Measurements from ENCODE around the gene LSM12.

The LSM12 gene

GRCh38 chr17:44065668-44066203 lies 735 bp downstream of the LSM12 start:
- Histone ChIP-seq H2BK120ac (ENCODE audit: low read depth, low read length) (no peak overlapping the region), H3K14ac (ENCODE audit: low read length in 2 of 2) (peak overlapping the region in 1 of 2 experiments; percentile 93), H3K4me3 (ENCODE audit: insufficient read depth in 1 of 2, low read depth in 1 of 2, low read length in 2 of 2) (peak overlapping the region; percentile 86), H3K4me1 (ENCODE audit: control insufficient read depth, insufficient read depth, low read depth, low read length) (peaks cover 9% of the 10 kb centered on the region), H4K91ac (ENCODE audit: low read length) (no peak overlapping the region), H2AK5ac (ENCODE audit: low read length, severe bottlenecking) (no peak overlapping the region), H4K8ac (ENCODE audit: low read length) (peak overlapping the region; percentile 29), H3K4ac (ENCODE audit: low read depth in 1 of 2, low read length in 2 of 2) (peak overlapping the region in 1 of 2 experiments; percentile 86), H2AFZ (ENCODE audit: low read depth, low read length) (no peak overlapping the region), H3K36me3 (ENCODE audit: control insufficient read depth in 1 of 2, insufficient read depth in 2 of 2, low read depth in 1 of 2, low read length in 2 of 2) (peaks cover 11 to 27% of the 10 kb centered on the region in 2 experiments), H2BK15ac (ENCODE audit: low read depth, poor library complexity, severe bottlenecking) (no peak overlapping the region), H3K4me2 (ENCODE audit: low read length, poor library complexity, severe bottlenecking) (peak overlapping the region; percentile 61), H3K79me1 (replicated peaks; ENCODE audit: low read length, poor library complexity, severe bottlenecking) (no peaks in the 10 kb centered on the region), H3K27ac (ENCODE audit: low read length, poor library complexity, severe bottlenecking) (peak overlapping the region; percentile 80), H3K23ac (ENCODE audit: low read length in 2 of 2) (peak overlapping the region in 1 of 2 experiments; percentile 51), H3K9me3 (ENCODE audit: control insufficient read depth, low read length) (no peaks in the 10 kb centered on the region), H3K9ac (ENCODE audit: low read length) (peak overlapping the region; percentile 96), H2BK5ac (ENCODE audit: low read depth, low read length, poor library complexity, severe bottlenecking) (peak overlapping the region; percentile 90), H2BK12ac (ENCODE audit: low read length in 2 of 2) (peak overlapping the region in 1 of 2 experiments; percentile 71), H3K27me3 (ENCODE audit: control insufficient read depth in 1 of 2, insufficient read depth in 1 of 2, low read length in 2 of 2) (no peaks in the 10 kb centered on the region), H3K18ac (ENCODE audit: low read depth in 1 of 2, low read length in 2 of 2) (peak overlapping the region; percentile 72 to 95)
- peak; percentile 50 for DNase-seq
- under 1% methylated on average over 9 of the region's 9 CpGs for WGBS

GRCh38 chr17:44063704-44064639 lies 2.5 kb downstream of the LSM12 start:
- H3K4me1 ChIP-seq (ENCODE audit: control insufficient read depth, insufficient read depth, low read depth, low read length), result peaks cover 8% of the 10 kb centered on the region
- no peak overlapping the region for H2AK5ac ChIP-seq (ENCODE audit: low read length, severe bottlenecking)
- no peak overlapping the region for H3K4me2 ChIP-seq (ENCODE audit: low read length, poor library complexity, severe bottlenecking)
- no peaks in the 10 kb centered on the region for H3K9me3 ChIP-seq (ENCODE audit: control insufficient read depth, low read length)
- H3K27ac ChIP-seq (ENCODE audit: low read length, poor library complexity, severe bottlenecking), result no peak overlapping the region
- no peak overlapping the region for H3K14ac ChIP-seq (ENCODE audit: low read length in 2 of 2)
- H2BK5ac ChIP-seq (ENCODE audit: low read depth, low read length, poor library complexity, severe bottlenecking), result no peak overlapping the region
- H3K9ac ChIP-seq (ENCODE audit: low read length), result peak overlapping the region; percentile 60
- DNase-seq, result no peak
- no peak overlapping the region for H4K8ac ChIP-seq (ENCODE audit: low read length)
- no peak overlapping the region for H4K91ac ChIP-seq (ENCODE audit: low read length)
- H3K27me3 ChIP-seq (ENCODE audit: control insufficient read depth in 1 of 2, insufficient read depth in 1 of 2, low read length in 2 of 2), result no peaks in the 10 kb centered on the region
- H3K79me1 ChIP-seq (replicated peaks; ENCODE audit: low read length, poor library complexity, severe bottlenecking), result no peaks in the 10 kb centered on the region
- H2BK15ac ChIP-seq (ENCODE audit: low read depth, poor library complexity, severe bottlenecking), result no peak overlapping the region
- WGBS, result 95% methylated on average over 9 of the region's 10 CpGs
- H3K23ac ChIP-seq (ENCODE audit: low read length in 2 of 2), result no peak overlapping the region
- peaks cover 15 to 41% of the 10 kb centered on the region in 2 experiments for H3K36me3 ChIP-seq (ENCODE audit: control insufficient read depth in 1 of 2, insufficient read depth in 2 of 2, low read depth in 1 of 2, low read length in 2 of 2)
- peak overlapping the region in 1 of 2 experiments; percentile 23 for H3K4me3 ChIP-seq (ENCODE audit: insufficient read depth in 1 of 2, low read depth in 1 of 2, low read length in 2 of 2)
- no peak overlapping the region for H2BK12ac ChIP-seq (ENCODE audit: low read length in 2 of 2)
- no peak overlapping the region for H2AFZ ChIP-seq (ENCODE audit: low read depth, low read length)
- no peak overlapping the region for H3K4ac ChIP-seq (ENCODE audit: low read depth in 1 of 2, low read length in 2 of 2)
- no peak overlapping the region for H3K18ac ChIP-seq (ENCODE audit: low read depth in 1 of 2, low read length in 2 of 2)
- no peak overlapping the region for H2BK120ac ChIP-seq (ENCODE audit: low read depth, low read length)

- Histone ChIP-seq H2AK5ac (ENCODE audit: low read length, severe bottlenecking) (no peak overlapping the region), H2BK120ac (ENCODE audit: low read depth, low read length) (no peak overlapping the region), H3K9me3 (ENCODE audit: control insufficient read depth, low read length) (no peaks in the 10 kb centered on the region), H2AFZ (ENCODE audit: low read depth, low read length) (no peak overlapping the region), H2BK12ac (ENCODE audit: low read length in 2 of 2) (no peak overlapping the region), H3K4ac (ENCODE audit: low read depth in 1 of 2, low read length in 2 of 2) (no peak overlapping the region), H3K23ac (ENCODE audit: low read length in 2 of 2) (no peak overlapping the region), H3K27me3 (ENCODE audit: control insufficient read depth in 1 of 2, insufficient read depth in 1 of 2, low read length in 2 of 2) (no peaks in the 10 kb centered on the region), H2BK15ac (ENCODE audit: low read depth, poor library complexity, severe bottlenecking) (no peak overlapping the region), H3K4me2 (ENCODE audit: low read length, poor library complexity, severe bottlenecking) (no peak overlapping the region), H2BK5ac (ENCODE audit: low read depth, low read length, poor library complexity, severe bottlenecking) (no peak overlapping the region), H3K27ac (ENCODE audit: low read length, poor library complexity, severe bottlenecking) (no peak overlapping the region), H3K4me3 (ENCODE audit: insufficient read depth in 1 of 2, low read depth in 1 of 2, low read length in 2 of 2) (no peak overlapping the region), H4K8ac (ENCODE audit: low read length) (no peak overlapping the region), H3K18ac (ENCODE audit: low read depth in 1 of 2, low read length in 2 of 2) (no peak overlapping the region), H3K9ac (ENCODE audit: low read length) (peak overlapping the region; percentile 30), H4K91ac (ENCODE audit: low read length) (no peak overlapping the region), H3K36me3 (ENCODE audit: control insufficient read depth in 1 of 2, insufficient read depth in 2 of 2, low read depth in 1 of 2, low read length in 2 of 2) (peaks cover 23 to 49% of the 10 kb centered on the region in 2 experiments), H3K79me1 (replicated peaks; ENCODE audit: low read length, poor library complexity, severe bottlenecking) (no peaks in the 10 kb centered on the region), H3K4me1 (ENCODE audit: control insufficient read depth, insufficient read depth, low read depth, low read length) (peaks cover 8% of the 10 kb centered on the region), H3K14ac (ENCODE audit: low read length in 2 of 2) (no peak overlapping the region)
- no peak for DNase-seq
- WGBS, result 95% methylated on average over 15 of the region's 15 CpGs
Observed at GRCh38 chr17:44062871-44063270, 3.6 kb downstream of the LSM12 start.

- H2BK12ac ChIP-seq (ENCODE audit: low read length in 2 of 2), result no peak overlapping the region
- peaks cover 33 to 49% of the 10 kb centered on the region in 2 experiments for H3K36me3 ChIP-seq (ENCODE audit: control insufficient read depth in 1 of 2, insufficient read depth in 2 of 2, low read depth in 1 of 2, low read length in 2 of 2)
- WGBS, result 42% methylated on average over 1 of the region's 1 CpG
- H3K27ac ChIP-seq (ENCODE audit: low read length, poor library complexity, severe bottlenecking), result no peak overlapping the region
- H2AFZ ChIP-seq (ENCODE audit: low read depth, low read length), result no peak overlapping the region
- H3K18ac ChIP-seq (ENCODE audit: low read depth in 1 of 2, low read length in 2 of 2), result no peak overlapping the region
- no peak overlapping the region for H2BK15ac ChIP-seq (ENCODE audit: low read depth, poor library complexity, severe bottlenecking)
- no peak overlapping the region for H3K9ac ChIP-seq (ENCODE audit: low read length)
- no peak overlapping the region for H4K8ac ChIP-seq (ENCODE audit: low read length)
- no peak overlapping the region for H2AK5ac ChIP-seq (ENCODE audit: low read length, severe bottlenecking)
- no peaks in the 10 kb centered on the region for H3K79me1 ChIP-seq (replicated peaks; ENCODE audit: low read length, poor library complexity, severe bottlenecking)
- H2BK120ac ChIP-seq (ENCODE audit: low read depth, low read length), result no peak overlapping the region
- H2BK5ac ChIP-seq (ENCODE audit: low read depth, low read length, poor library complexity, severe bottlenecking), result no peak overlapping the region
- no peak overlapping the region for H4K91ac ChIP-seq (ENCODE audit: low read length)
- no peaks in the 10 kb centered on the region for H3K9me3 ChIP-seq (ENCODE audit: control insufficient read depth, low read length)
- H3K4me2 ChIP-seq (ENCODE audit: low read length, poor library complexity, severe bottlenecking), result no peak overlapping the region
- no peak overlapping the region for H3K14ac ChIP-seq (ENCODE audit: low read length in 2 of 2)
- peaks cover 6% of the 10 kb centered on the region for H3K4me1 ChIP-seq (ENCODE audit: control insufficient read depth, insufficient read depth, low read depth, low read length)
- H3K4ac ChIP-seq (ENCODE audit: low read depth in 1 of 2, low read length in 2 of 2), result no peak overlapping the region
- H3K23ac ChIP-seq (ENCODE audit: low read length in 2 of 2), result no peak overlapping the region
- no peaks in the 10 kb centered on the region for H3K27me3 ChIP-seq (ENCODE audit: control insufficient read depth in 1 of 2, insufficient read depth in 1 of 2, low read length in 2 of 2)
- DNase-seq, result no peak
- H3K4me3 ChIP-seq (ENCODE audit: insufficient read depth in 1 of 2, low read depth in 1 of 2, low read length in 2 of 2), result no peak overlapping the region
Observed at GRCh38 chr17:44061446-44061845, 5.0 kb downstream of the LSM12 start.

All from mesenchymal stem cell (in vitro differentiated cells and primary cell).